Neutrophil (primary cell): Measurements from ENCODE around the gene TRPV6.

Experiments used
- H3K27ac ChIP-seq: fragments of 200-600 bp; sonication (generic); 2 replicates; pipeline ENCODE4 v1.5.1; 2016; ENCODE audit warnings: mild to moderate bottlenecking, moderate library complexity
- H3K27me3 ChIP-seq: fragments of 200-600 bp; sonication (generic); 2 replicates; pipeline ENCODE4 v1.6.0; 2016; ENCODE audit warnings: mild to moderate bottlenecking
- H3K36me3 ChIP-seq: fragments of 200-600 bp; sonication (generic); 2 replicates; pipeline ENCODE4 v1.5.1; 2017
- H3K4me1 ChIP-seq, 2 experiments: fragments of 200-600 bp in 1 of 2; sonication (generic) in 1 of 2; 1 replicate in 1 of 2; 2 replicates in 1 of 2; pipeline versions ENCODE4 v1.5.1 to v1.6.1; 2013 to 2016; ENCODE audit warnings: low read depth in 1 of 2, low read length in 1 of 2, mild to moderate bottlenecking in 1 of 2, moderate library complexity in 1 of 2; ENCODE audit not compliant: control insufficient read depth in 1 of 2, insufficient read depth in 1 of 2
- H3K4me3 ChIP-seq, 2 experiments: fragments of 200-600 bp in 1 of 2; sonication (generic) in 1 of 2; 1 replicate in 1 of 2; 2 replicates in 1 of 2; pipeline ENCODE4 v1.5.1; 2013 to 2016; ENCODE audit warnings: low read depth in 1 of 2, low read length in 1 of 2, mild to moderate bottlenecking in 1 of 2, moderate library complexity in 1 of 2
- H3K9me3 ChIP-seq: fragments of 200-600 bp; sonication (generic); 2 replicates; pipeline ENCODE4 v1.5.1; 2016
- CTCF ChIP-seq: fragments of 200-600 bp; sonication (generic); IDR thresholded peaks from 2 replicates; pipeline ENCODE4 v1.5.1; 2016; ENCODE audit warnings: antibody characterized with exemption

Gene TRPV6

GRCh38 chr7:142883571-142884285 is 1.8 kb downstream of the TRPV6 start:
- no peaks in the 10 kb centered on the region for H3K27me3 ChIP-seq
- TF ChIP-seq CTCF: no peak
- H3K36me3 ChIP-seq: no peaks in the 10 kb centered on the region
- H3K9me3 ChIP-seq: no peaks in the 10 kb centered on the region
- H3K4me3 ChIP-seq: no peak overlapping the region
- H3K27ac ChIP-seq: no peak overlapping the region
- H3K4me1 ChIP-seq: no peaks in the 10 kb centered on the region

- Histone ChIP-seq H3K9me3 (no peaks in the 10 kb centered on the region), H3K4me3 (no peak overlapping the region), H3K27me3 (no peaks in the 10 kb centered on the region), H3K36me3 (no peaks in the 10 kb centered on the region), H3K27ac (no peak overlapping the region), H3K4me1 (no peaks in the 10 kb centered on the region)
- no peak for TF ChIP-seq CTCF
Measured at GRCh38 chr7:142883145-142883544, 2.4 kb downstream of the TRPV6 start.

- Histone ChIP-seq H3K4me1 (no peaks in the 10 kb centered on the region), H3K27me3 (no peaks in the 10 kb centered on the region), H3K27ac (no peak overlapping the region), H3K9me3 (no peaks in the 10 kb centered on the region), H3K4me3 (no peak overlapping the region), H3K36me3 (no peaks in the 10 kb centered on the region)
- no peak for TF ChIP-seq CTCF
Measured at GRCh38 chr7:142882338-142882678, 3.2 kb downstream of the TRPV6 start.

- no peaks in the 10 kb centered on the region for H3K27me3 ChIP-seq
- H3K36me3 ChIP-seq: no peaks in the 10 kb centered on the region
- no peaks in the 10 kb centered on the region for H3K9me3 ChIP-seq
- TF ChIP-seq CTCF: no peak
- H3K27ac ChIP-seq: no peak overlapping the region
- no peaks in the 10 kb centered on the region for H3K4me1 ChIP-seq
- no peak overlapping the region for H3K4me3 ChIP-seq
Measured at GRCh38 chr7:142881586-142882337, 3.8 kb downstream of the TRPV6 start.

- H3K4me1 ChIP-seq: no peaks in the 10 kb centered on the region
- H3K36me3 ChIP-seq: no peaks in the 10 kb centered on the region
- H3K27me3 ChIP-seq: no peaks in the 10 kb centered on the region
- H3K4me3 ChIP-seq: no peak overlapping the region
- no peak overlapping the region for H3K27ac ChIP-seq
- no peaks in the 10 kb centered on the region for H3K9me3 ChIP-seq
- peak; percentile 85 for TF ChIP-seq CTCF
Measured at GRCh38 chr7:142880876-142881505, 4.6 kb downstream of the TRPV6 start.
